M059J (cell line): Measurements from ENCODE around the gene UROS. TPM values are rescaled to one million over a fixed set of nuclear protein-coding genes. Genes with fewer than 3 reads are reported as not detected.

Experiments used
- DNase-seq: peaks from one replicate; pipeline ENCODE4 v3.0.0-alpha.2; 2012; ENCODE audit warnings: low read depth
- total RNA-seq: library from RNA; depleted of rRNA; stranded (reverse); fragments of >200 nt; shearing (Covaris generic); gene quantifications from 2 replicates; pipeline ENCODE4 v1.2.3, GENCODE V29; 2014; rRNA removed

The UROS gene
- total RNA-seq, 1 experiment from 2014 or later: 100 TPM

DNA sequence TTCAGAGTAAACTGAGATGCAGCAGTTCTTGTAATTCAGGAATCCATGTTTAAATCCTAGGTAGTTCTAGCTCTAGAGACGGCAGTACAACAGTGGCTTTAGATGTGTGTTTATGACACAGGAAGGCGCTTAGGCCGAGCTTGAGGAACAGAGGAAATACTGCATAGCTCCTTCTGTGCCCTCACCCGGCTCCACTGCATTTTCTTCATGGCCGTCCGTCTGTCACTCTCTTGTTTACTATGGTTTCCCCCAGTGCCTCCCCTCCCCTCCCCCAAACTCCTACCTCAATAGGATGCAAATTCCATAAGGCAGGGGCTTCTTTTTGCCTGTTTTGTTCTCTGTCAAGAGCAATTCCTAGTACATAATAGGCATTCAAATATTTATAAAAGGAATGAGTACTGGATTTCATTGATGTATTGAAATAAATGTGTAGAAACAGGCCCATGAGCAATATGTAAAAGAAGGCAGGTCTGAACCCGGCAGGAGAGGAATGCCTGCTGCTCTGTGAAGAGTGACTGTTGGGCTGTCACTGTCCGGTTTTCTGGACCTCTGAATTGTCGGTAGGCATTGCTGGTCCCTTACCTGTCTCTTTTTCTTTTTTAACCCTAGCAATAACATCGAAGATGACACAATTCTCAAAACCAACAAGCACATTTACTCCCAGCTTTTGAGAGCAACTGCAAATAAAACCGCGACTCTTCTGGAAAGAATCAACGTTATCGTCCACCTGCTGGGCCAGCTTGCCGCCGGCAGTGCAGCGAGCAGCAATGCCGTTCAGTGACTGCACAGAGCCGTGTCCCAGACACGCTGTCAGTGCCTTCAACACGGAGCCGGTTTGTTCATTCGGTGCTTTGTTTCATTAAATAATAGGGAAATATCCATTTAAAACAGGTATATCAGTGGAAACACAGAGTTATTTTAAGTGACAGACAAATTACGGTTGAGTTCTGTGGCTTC is 60.1 kb downstream of the UROS start:
- no peak for DNase-seq

DNA sequence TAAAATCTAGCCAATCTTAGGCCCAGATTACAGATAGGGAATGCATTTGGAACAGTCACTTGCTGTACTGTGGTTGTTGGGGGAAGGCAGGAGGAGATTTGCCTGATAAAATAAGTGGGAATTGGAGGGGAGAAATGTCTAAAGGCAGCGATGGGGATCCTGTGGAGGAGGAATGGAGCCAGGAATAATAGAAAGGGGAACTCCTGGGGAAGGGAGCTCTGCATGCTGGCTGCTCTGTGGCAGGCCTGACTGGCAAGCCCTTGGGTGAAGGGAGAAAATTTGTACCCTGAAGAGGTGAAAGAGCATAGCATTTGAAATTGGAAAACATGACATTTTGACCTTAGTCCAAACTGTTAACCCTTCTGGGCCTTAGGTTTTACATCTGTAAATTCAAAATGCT is 61.1 kb downstream of the UROS start:
- DNase-seq: no peak

DNA sequence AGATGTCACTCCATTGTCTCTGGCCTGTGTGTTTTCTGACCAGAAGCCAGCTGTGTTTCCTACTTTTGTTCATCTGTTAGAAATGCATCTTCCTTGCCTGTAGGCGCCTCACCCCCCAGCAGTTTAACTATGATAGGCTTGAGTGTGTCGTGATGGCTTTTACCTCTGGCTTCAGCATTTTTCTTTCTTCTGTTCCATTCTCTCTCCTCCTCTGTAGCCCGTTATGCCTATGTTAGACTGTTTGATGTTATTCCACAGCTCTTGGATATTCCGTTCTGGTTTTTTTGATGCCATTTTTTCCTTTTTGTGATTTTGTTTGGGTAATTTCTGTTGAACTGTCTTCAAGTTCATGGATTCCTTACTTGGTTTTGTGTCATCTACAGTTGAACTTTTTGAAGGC is 65.3 kb downstream of the UROS start:
- no peak for DNase-seq

DNA sequence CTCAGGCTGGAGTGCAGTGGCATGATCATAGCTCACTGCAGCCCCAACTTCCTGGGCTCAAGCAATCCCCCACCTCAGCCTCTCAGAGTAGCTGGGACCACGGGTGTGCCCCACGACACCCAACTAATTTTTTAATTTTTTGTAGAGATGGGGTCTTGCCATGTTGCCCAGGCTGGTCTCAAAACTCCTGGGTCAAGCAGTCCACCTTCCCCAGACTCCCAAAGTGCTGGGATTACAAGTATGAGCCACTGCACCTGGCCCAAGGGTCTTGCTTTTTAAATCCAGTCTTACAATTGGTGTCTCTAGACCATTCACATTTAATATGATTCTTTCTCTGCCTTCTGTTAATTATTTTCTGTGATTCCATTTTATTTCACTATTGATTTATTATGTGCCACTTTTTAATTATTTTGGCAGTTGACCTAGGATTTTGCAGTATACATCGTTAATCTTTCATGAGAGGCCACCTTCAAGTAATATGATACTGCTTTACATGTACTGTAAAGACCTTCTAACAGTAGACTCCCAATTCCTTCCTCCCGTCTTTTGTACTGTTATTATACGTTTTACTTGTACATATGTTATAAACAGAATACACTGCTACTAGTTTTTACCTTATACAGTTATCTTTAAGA is 66.1 kb downstream of the UROS start:
- no peak for DNase-seq

DNA sequence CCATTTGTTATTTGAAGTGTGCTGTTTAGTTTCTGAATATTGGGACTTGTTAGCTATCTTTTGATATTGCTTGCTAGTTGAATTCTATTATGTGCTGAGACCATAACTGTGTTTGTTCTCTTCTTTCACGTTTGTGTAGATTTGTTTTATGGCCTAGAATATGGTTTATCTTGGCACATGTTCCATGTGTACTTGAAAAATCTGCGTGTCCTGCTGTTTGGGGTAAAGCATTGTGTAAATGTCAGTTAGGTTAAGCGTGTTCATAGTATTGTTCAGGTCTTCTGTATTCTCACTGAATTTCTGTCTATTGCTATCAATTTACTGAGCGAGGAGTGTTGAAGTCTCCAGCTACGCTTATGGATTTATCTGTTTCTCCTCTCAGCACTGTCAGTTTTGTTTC is 66.9 kb downstream of the UROS start:
- no peak for DNase-seq

DNA sequence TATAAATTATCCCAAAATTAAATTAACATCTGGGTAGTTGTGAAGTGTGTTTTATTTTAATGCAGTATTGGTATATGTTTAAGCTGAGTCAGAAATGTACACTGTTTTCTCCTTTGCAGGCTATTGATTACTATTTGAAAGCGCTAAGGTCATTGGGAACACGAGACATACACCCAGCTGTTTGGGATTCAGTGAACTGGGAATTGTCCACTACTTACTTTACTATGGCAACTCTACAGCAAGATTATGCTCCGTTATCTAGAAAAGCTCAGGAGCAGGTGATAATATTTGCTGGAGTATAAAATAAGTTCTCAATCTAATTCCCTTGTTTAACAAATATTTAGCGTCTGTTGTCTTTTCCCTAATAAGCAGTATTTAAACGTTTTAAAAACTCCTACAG is 75.6 kb downstream of the UROS start:
- no peak for DNase-seq

DNA sequence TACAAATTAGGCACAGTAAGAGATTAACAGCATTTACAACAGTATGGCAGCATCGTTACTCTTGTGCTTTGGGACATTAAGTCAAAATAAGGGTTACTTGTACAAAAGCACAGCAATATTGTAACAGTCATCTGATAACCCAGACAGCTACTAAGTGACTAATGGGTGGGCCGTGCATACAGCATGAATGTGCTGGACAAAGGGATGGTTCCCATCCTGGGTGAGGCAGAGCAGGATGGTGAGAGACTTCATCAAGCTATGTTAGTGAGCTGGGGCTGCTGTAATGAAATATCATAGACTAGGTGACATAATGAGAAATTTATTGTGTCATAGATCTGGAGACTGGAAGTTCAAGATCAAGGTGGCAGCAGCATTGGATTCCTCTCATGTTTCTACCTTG is 78.1 kb downstream of the UROS start:
- DNase-seq: no peak

DNA sequence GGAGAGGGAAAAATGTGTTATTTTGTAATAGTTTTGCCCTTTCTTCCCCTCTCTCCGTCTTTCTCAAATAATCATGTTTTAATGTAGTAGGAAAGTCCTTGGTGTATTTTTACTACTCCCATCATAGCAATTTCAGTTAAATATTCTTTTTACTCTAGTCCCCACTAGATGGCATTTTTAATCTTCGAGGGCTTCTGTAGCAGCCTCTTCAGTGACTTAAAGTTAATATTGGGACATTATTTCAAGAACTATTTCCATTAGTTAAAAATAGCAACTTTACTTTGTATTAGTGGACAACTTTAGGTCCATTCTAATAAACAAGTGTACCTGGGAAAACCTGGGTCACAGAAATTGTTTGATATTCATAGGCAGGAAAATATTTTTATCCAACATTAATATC is 80.6 kb downstream of the UROS start:
- DNase-seq: peak; percentile 1

DNA sequence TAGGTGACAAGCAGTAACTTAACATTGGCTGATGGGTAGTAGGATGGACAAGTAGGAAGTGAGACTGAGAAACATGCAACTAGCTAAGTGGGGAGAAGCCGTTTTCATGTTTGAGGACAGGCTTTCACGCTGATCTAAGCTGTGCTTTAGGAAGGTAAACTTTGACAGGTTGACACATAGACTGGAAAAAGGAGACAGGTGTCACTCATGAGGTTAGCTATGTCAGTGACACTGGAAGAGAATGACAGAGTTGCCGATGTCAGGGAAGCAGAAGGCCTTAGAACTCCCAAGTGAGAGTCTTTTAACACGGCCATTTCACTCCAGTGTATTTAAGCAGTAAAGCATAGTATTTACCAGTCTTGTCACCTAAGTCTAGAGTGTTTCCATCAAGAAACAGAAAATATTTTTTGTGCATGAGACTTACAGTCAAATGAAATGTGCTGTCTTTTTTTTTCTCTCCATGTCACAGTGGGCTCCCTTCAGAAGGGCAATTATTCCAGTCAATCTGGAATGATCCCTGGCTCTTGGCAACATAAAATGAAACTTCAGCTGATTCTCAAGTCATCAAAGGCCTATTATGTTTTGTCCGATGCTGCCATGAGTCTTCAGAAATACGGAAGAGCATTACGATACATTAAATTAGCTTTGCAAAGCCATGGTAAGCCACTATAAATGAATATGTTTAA is 82.9 kb downstream of the UROS start:
- no peak for DNase-seq

Other genes with a start within 250 kb of the UROS start
- gene TEX36, start 140.1 kb downstream of the UROS start, total RNA-seq: 0.10 TPM in 1 of 2 replicates, not detected in the other
- gene EDRF1, start 103.5 kb downstream of the UROS start, total RNA-seq: 19.8 and 30.2 TPM in 2 replicates
- gene MMP21, start 47.4 kb downstream of the UROS start, total RNA-seq: 0.05 TPM in 1 of 2 replicates, not detected in the other
- 87.6 and 103 TPM in 2 replicates for gene BCCIP, start 288 bp upstream of the UROS start, total RNA-seq
- 60.0 and 60.7 TPM in 2 replicates for gene DHX32, start 58.0 kb upstream of the UROS start, total RNA-seq
- 4.5 and 11.2 TPM in 2 replicates for gene FANK1, start 73.3 kb upstream of the UROS start, total RNA-seq